ENCODE data around the gene MYO7A.

MYO7A gene

GRCh38 chr11:77155556-77156130 is 27.6 kb downstream of the MYO7A start:
- no peak for TF ChIP-seq CTCF (IDR thresholded peaks at IDR 0.05; ENCODE audit: low read length, missing control alignments)
- H3K4me3 ChIP-seq (replicated peaks; ENCODE audit: low read depth, low read length): no peak overlapping the region
- DNase-seq (ENCODE audit: low read depth): no peak

- no peak for DNase-seq (ENCODE audit: low read depth)
- no peak for TF ChIP-seq CTCF (IDR thresholded peaks at IDR 0.05; ENCODE audit: low read length, missing control alignments)
- no peak overlapping the region for H3K4me3 ChIP-seq (replicated peaks; ENCODE audit: low read depth, low read length)
These were observed 28.6 kb downstream of the MYO7A start for GRCh38 chr11:77156396-77157195.

- no peak for TF ChIP-seq CTCF (IDR thresholded peaks at IDR 0.05; ENCODE audit: low read length, missing control alignments)
- DNase-seq (ENCODE audit: low read depth): no peak
- no peak overlapping the region for H3K4me3 ChIP-seq (replicated peaks; ENCODE audit: low read depth, low read length)
These were observed 30.1 kb downstream of the MYO7A start for GRCh38 chr11:77158041-77158695.

GRCh38 chr11:77159219-77159936 is 31.3 kb downstream of the MYO7A start:
- no peak for DNase-seq (ENCODE audit: low read depth)
- no peak overlapping the region for H3K4me3 ChIP-seq (replicated peaks; ENCODE audit: low read depth, low read length)
- no peak for TF ChIP-seq CTCF (IDR thresholded peaks at IDR 0.05; ENCODE audit: low read length, missing control alignments)

GRCh38 chr11:77159937-77160495 is 32.0 kb downstream of the MYO7A start:
- DNase-seq (ENCODE audit: low read depth): no peak
- TF ChIP-seq CTCF (IDR thresholded peaks at IDR 0.05; ENCODE audit: low read length, missing control alignments): no peak
- H3K4me3 ChIP-seq (replicated peaks; ENCODE audit: low read depth, low read length): no peak overlapping the region

GRCh38 chr11:77163271-77163670 is 35.2 kb downstream of the MYO7A start:
- no peak overlapping the region for H3K4me3 ChIP-seq (replicated peaks; ENCODE audit: low read depth, low read length)
- DNase-seq (ENCODE audit: low read depth): no peak
- TF ChIP-seq CTCF (IDR thresholded peaks at IDR 0.05; ENCODE audit: low read length, missing control alignments): no peak

All from fibroblast of pulmonary artery (primary cell).